Kidney glomerular epithelial cell (primary cell): ENCODE measurements around the gene CAPN12.

Experiments
- DNase-seq: peaks from one replicate; lab custom pipeline; 2025; lab: John Stamatoyannopoulos, UW

Gene CAPN12

GRCh38 chr19:38726284-38726673 lies 18.0 kb downstream of the CAPN12 start:
- DNase-seq, result no peak

- DNase-seq, result no peak
These were observed 18.6 kb downstream of the CAPN12 start for GRCh38 chr19:38725469-38726283.

GRCh38 chr19:38723990-38724854 lies 20.1 kb downstream of the CAPN12 start:
- DNase-seq, result no peak

- DNase-seq, result no peak
These were observed 20.7 kb downstream of the CAPN12 start for GRCh38 chr19:38723606-38723965.

GRCh38 chr19:38722947-38723605 lies 21.2 kb downstream of the CAPN12 start:
- DNase-seq, result no peak

- no peak for DNase-seq
These were observed 22.1 kb downstream of the CAPN12 start for GRCh38 chr19:38721979-38722773.

- no peak for DNase-seq
These were observed 22.8 kb downstream of the CAPN12 start for GRCh38 chr19:38721496-38721895.

- DNase-seq, result no peak
These were observed 23.6 kb downstream of the CAPN12 start for GRCh38 chr19:38720559-38721236.

GRCh38 chr19:38719761-38720558 lies 24.3 kb downstream of the CAPN12 start:
- no peak for DNase-seq

GRCh38 chr19:38718747-38719543 lies 25.3 kb downstream of the CAPN12 start:
- DNase-seq, result no peak

- DNase-seq, result no peak
These were observed 26.4 kb downstream of the CAPN12 start for GRCh38 chr19:38717855-38718254.

GRCh38 chr19:38717051-38717450 lies 27.2 kb downstream of the CAPN12 start:
- no peak for DNase-seq

GRCh38 chr19:38715555-38715954 lies 28.7 kb downstream of the CAPN12 start:
- no peak for DNase-seq

- no peak for DNase-seq
These were observed 29.9 kb downstream of the CAPN12 start for GRCh38 chr19:38714354-38714778.

GRCh38 chr19:38713865-38714264 lies 30.4 kb downstream of the CAPN12 start:
- DNase-seq, result no peak

GRCh38 chr19:38713227-38713649 lies 31.0 kb downstream of the CAPN12 start:
- DNase-seq, result no peak

- DNase-seq, result no peak
These were observed 32.0 kb downstream of the CAPN12 start for GRCh38 chr19:38712161-38712748.

GRCh38 chr19:38711726-38712153 lies 32.5 kb downstream of the CAPN12 start:
- peak; percentile 38 for DNase-seq
